ENCODE data around the gene STAG2. TPM values are rescaled to one million over a fixed set of nuclear protein-coding genes. Genes with fewer than 3 reads are reported as not detected.
A peak's percentile ranks its signal among the peaks of the same experiment; 100 is the strongest.

Gene STAG2
- 100 to 1,000 TPM in 1 of 4 donors, 10 to 100 TPM in 3; 60.1 to 117 (median 88.4) TPM for total RNA-seq
- 10 to 100 TPM; 21.6 to 29.9 (median 26.6) TPM for polyA plus RNA-seq

DNA sequence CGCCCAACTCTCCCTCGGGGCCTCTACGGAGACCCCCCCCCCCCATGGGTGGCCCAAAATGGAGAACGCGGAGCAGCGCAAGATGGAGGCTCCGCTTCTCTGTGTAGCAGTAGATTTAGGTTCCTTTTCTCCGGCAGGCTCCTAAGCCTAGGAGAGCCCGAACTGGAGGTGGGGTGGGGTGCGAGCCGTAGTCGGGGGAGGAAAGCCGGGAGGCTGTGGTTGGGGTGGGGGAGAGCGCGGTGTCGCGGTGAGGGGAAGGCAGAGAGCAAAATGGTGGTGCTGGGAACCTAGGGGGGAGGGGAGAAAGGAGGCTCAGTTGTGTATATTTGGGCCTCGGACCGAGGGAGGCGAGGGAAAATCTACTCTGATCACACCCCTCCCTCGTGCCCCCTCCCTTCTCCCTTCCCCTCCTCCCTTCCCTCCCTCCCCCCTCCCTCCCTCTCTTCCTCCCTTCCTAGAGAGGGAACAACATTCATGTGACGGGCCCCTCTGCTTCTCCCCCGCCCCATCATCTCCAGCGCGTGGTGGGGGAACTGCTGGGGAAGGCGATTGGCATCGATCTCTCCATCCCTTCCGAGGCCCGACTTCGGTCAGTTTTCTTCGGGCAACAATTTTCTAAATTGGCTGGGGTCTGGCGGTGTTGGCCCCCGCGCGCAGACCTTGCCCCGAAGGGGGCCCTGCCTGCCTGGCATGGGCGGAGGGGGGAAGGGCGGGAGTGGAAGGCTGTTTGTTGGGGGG, at the start of gene STAG2:
TSS of gene STAG2 (plus strand) at position 439 of the 738 bp plus-strand sequence. CDS start 60,922 bp downstream, outside the sequence.
- intact Hi-C loops (cut with DNase I) = loop anchor here (2.0 to 5.0 kb wide), 3 partner anchors 15 to 103 kb away; no protein-coding TSS in a partner anchor
- Histone ChIP-seq H3K27ac (peak within 1 kb of the TSS; percentile 94 to 99 (median 97)), H3K9me3 (no peaks in the 10 kb centered on the region), H3K4me3 (peak within 1 kb of the TSS; percentile 70 to 80 (median 79)), H3K36me3 (no peaks in the 10 kb centered on the region), H3K4me1 (peaks cover 0 to 15% (median 8%) of the 10 kb centered on the region in 4 donors), H3K27me3 (no peaks in the 10 kb centered on the region)
- TF ChIP-seq POLR2A (IDR thresholded peaks at IDR 0.05) (peak; percentile 13 to 54), POLR2AphosphoS5 (IDR thresholded peaks at IDR 0.05) (peak; percentile 71 to 81 (median 74))
- TF ChIP-seq, protein P1, sequence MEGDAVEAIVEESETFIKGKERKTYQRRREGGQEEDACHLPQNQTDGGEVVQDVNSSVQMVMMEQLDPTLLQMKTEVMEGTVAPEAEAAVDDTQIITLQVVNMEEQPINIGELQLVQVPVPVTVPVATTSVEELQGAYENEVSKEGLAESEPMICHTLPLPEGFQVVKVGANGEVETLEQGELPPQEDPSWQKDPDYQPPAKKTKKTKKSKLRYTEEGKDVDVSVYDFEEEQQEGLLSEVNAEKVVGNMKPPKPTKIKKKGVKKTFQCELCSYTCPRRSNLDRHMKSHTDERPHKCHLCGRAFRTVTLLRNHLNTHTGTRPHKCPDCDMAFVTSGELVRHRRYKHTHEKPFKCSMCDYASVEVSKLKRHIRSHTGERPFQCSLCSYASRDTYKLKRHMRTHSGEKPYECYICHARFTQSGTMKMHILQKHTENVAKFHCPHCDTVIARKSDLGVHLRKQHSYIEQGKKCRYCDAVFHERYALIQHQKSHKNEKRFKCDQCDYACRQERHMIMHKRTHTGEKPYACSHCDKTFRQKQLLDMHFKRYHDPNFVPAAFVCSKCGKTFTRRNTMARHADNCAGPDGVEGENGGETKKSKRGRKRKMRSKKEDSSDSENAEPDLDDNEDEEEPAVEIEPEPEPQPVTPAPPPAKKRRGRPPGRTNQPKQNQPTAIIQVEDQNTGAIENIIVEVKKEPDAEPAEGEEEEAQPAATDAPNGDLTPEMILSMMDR (IDR thresholded peaks at IDR 0.05) = no peak
- peak; percentile 93 for DNase-seq
- 0 to 1% methylated on average over 33 to 38 of the region's 38 CpGs for WGBS, 2 donors

- TF ChIP-seq POLR2A (IDR thresholded peaks at IDR 0.05) (no peak), EP300 (IDR thresholded peaks at IDR 0.05) (no peak)
- TF ChIP-seq, protein P1 (IDR thresholded peaks at IDR 0.05) = no peak
- Histone ChIP-seq H3K27me3 (no peaks in the 10 kb centered on the region), H3K9me3 (no peaks in the 10 kb centered on the region), H3K27ac (no peak overlapping the region), H3K36me3 (no peaks in the 10 kb centered on the region), H3K4me1 (no peaks in the 10 kb centered on the region), H3K4me3 (no peak overlapping the region)
- intact Hi-C loops (cut with DNase I) = no loop called here
- no peak for DNase-seq
Observed at GRCh38 chrX:123917069-123917468, 44.4 kb upstream of the STAG2 start.

DNA sequence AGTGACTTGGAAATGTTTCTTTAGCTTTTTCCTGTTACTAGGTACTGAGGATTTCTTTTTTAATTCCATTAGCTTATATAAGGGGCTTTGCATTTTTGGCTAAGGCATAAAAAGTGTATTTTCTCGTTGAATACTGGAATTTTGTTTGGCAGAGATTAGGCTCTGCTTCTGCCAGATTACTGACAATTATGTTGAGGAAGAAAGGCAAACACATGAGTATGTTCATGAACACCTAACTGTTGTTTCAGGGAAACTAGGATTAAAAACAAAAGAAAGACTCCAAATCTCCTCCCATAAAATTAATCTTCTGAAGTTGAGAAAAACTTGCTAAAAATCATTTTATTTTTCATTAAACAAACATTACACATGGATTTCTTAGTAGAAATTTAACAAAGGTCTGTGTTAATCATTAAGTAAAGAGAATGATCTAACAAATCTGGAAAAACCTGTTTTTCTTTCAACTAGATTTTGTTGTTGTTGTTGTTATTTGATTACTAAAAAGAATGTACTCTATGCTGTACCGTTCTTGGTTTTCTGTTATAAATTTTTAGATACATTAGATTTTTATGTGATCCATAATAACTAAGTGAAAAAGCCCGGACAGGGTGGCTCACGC, 43.3 kb upstream of the STAG2 start:
- no peak overlapping the region for H3K4me3 ChIP-seq
- H3K36me3 ChIP-seq = no peaks in the 10 kb centered on the region
- H3K27ac ChIP-seq = no peak overlapping the region
- no peaks in the 10 kb centered on the region for H3K9me3 ChIP-seq
- WGBS, 2 donors = 52 to 77% methylated on average over 4 of the region's 4 CpGs
- no peak for DNase-seq
- TF ChIP-seq POLR2AphosphoS5 (IDR thresholded peaks at IDR 0.05) (no peak), POLR2A (IDR thresholded peaks at IDR 0.05) (no peak), EP300 (IDR thresholded peaks at IDR 0.05) (no peak)
- TF ChIP-seq, protein P1 (IDR thresholded peaks at IDR 0.05) = no peak
- intact Hi-C loops (cut with DNase I) = no loop called here
- H3K4me1 ChIP-seq = no peaks in the 10 kb centered on the region
- H3K27me3 ChIP-seq = no peaks in the 10 kb centered on the region

DNA sequence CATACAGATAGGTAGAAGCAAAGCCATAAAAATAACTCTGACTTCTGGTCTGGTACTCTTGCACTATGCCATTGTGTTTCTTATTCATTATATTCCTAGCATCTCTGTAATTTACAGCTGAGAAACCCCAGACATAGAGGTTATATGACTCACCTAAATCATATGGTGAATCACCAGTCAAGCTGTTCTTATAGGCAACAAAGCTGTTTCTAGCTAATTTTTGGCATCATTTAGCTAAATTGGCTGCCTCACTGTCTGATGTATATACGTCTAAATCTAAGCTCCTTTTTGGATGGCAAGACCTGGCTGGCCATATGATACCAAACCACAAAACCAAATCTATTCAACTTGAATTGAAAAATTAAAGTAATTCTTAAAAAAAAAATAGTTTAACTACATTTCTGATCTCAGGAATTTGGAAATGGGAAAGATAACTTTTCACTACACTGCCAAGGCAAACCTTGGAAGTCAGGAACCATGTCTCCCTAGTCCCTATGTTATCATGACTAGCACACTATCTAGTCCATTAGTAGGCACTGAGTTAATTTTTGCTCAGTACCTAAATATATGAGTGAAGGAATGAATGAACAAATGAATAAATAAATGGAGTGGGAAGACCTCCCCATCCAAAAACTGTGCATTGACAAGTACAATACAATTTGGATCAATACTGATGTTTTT, 41.3 kb upstream of the STAG2 start:
- no peaks in the 10 kb centered on the region for H3K4me1 ChIP-seq
- no peaks in the 10 kb centered on the region for H3K9me3 ChIP-seq
- no peak overlapping the region for H3K4me3 ChIP-seq
- TF ChIP-seq, protein P1 (IDR thresholded peaks at IDR 0.05) = no peak
- TF ChIP-seq POLR2A (IDR thresholded peaks at IDR 0.05) = no peak
- TF ChIP-seq POLR2AphosphoS5 (IDR thresholded peaks at IDR 0.05) = no peak
- no peak for TF ChIP-seq EP300 (IDR thresholded peaks at IDR 0.05)
- no peak overlapping the region for H3K27ac ChIP-seq
- no peak for DNase-seq
- no peaks in the 10 kb centered on the region for H3K27me3 ChIP-seq
- no peaks in the 10 kb centered on the region for H3K36me3 ChIP-seq
- 43 to 77% methylated on average over 1 of the region's 1 CpG for WGBS, 2 donors
- intact Hi-C loops (cut with DNase I) = no loop called here

Measured in sigmoid colon (tissue), 7 donors.